Suprapubic skin (tissue), 4 donors: ENCODE results near the gene PKM. TPM values are rescaled to one million over a fixed set of nuclear protein-coding genes. Genes with fewer than 3 reads are reported as not detected.

ENCODE experiments used
- DNase-seq, 2 donors: peaks; one replicate each; pipeline ENCODE4 v3.0.0-alpha.2; 2019; ENCODE audit warnings: low spot score in 2 of 2
- H3K27ac ChIP-seq: fragments of 200-600 bp; sonication (generic); one replicate; pipeline ENCODE4 v1.5.1; 2019
- H3K27me3 ChIP-seq: fragments of 200-600 bp; sonication (generic); one replicate; pipeline ENCODE4 v1.5.1; 2019
- H3K36me3 ChIP-seq: fragments of 200-600 bp; sonication (generic); one replicate; pipeline ENCODE4 v1.5.1; 2019
- H3K4me1 ChIP-seq: fragments of 200-600 bp; sonication (generic); one replicate; pipeline ENCODE4 v1.5.1; 2019
- H3K4me3 ChIP-seq: fragments of 200-600 bp; sonication (generic); one replicate; pipeline ENCODE4 v1.5.1; 2019; ENCODE audit warnings: mild to moderate bottlenecking
- H3K9me3 ChIP-seq: fragments of 200-600 bp; sonication (generic); one replicate; pipeline ENCODE4 v1.5.1; 2019
- CTCF ChIP-seq, 2 donors: fragments of 200-600 bp in 1 of 2; fragments of 450-650 bp in 1 of 2; sonication (generic) in 1 of 2; IDR thresholded peaks; one replicate each; pipeline ENCODE4 v1.5.1; 2016 to 2019; ENCODE audit warnings: antibody characterized with exemption in 2 of 2, mild to moderate bottlenecking in 1 of 2, moderate library complexity in 1 of 2
- EP300 ChIP-seq: sonication (generic); formaldehyde crosslinking; IDR thresholded peaks from one replicate; pipeline ENCODE4 v1.6.1; 2017; ENCODE audit warnings: antibody characterized with exemption
- POLR2A ChIP-seq, 2 donors: fragments of 450-650 bp; IDR thresholded peaks; one replicate each; pipeline ENCODE4 v1.6.1; 2017; ENCODE audit warnings: antibody characterized with exemption in 2 of 2, mild to moderate bottlenecking in 2 of 2, moderate library complexity in 2 of 2
- POLR2AphosphoS5 ChIP-seq, 3 donors: sonication (generic); formaldehyde crosslinking; IDR thresholded peaks; one replicate each; pipeline ENCODE4 v1.6.1; 2017; ENCODE audit warnings: antibody characterized with exemption in 3 of 3
- WGBS: methylation state at CpG from one replicate; pipeline ENCODE4 v1.1.5; 2018; 5-methylcytosine and 5-hydroxymethylcytosine counted together
- total RNA-seq, 4 donors: library from RNA; depleted of rRNA; stranded (reverse); fragments of >200 nt; gene quantifications; one replicate each; pipeline ENCODE4 v1.1.0, GENCODE V29; 2016

Gene PKM
- total RNA-seq, 4 donors from 2014 or later: 294 to 522 (median 411) TPM

GRCh38 chr15:72217216-72217615 is 13.8 kb downstream of the PKM start:
- Histone ChIP-seq H3K27me3 (no peaks in the 10 kb centered on the region), H3K27ac (no peak overlapping the region), H3K9me3 (no peaks in the 10 kb centered on the region), H3K4me3 (no peak overlapping the region), H3K4me1 (peaks cover 24% of the 10 kb centered on the region), H3K36me3 (peaks cover 72% of the 10 kb centered on the region)
- WGBS: 80% methylated on average over 4 of the region's 4 CpGs
- TF ChIP-seq POLR2A (IDR thresholded peaks at IDR 0.05) (no peak), POLR2AphosphoS5 (IDR thresholded peaks at IDR 0.05) (no peak), CTCF (IDR thresholded peaks at IDR 0.05) (no peak), EP300 (no peak)
- no peak for DNase-seq

GRCh38 chr15:72216079-72216478 is 14.9 kb downstream of the PKM start:
- H3K36me3 ChIP-seq: peaks cover 83% of the 10 kb centered on the region
- TF ChIP-seq EP300: no peak
- H3K27ac ChIP-seq: no peak overlapping the region
- WGBS: 80% methylated on average over 1 of the region's 1 CpG
- peaks cover 15% of the 10 kb centered on the region for H3K4me1 ChIP-seq
- no peaks in the 10 kb centered on the region for H3K9me3 ChIP-seq
- H3K4me3 ChIP-seq: no peak overlapping the region
- no peaks in the 10 kb centered on the region for H3K27me3 ChIP-seq
- DNase-seq: no peak

GRCh38 chr15:72207558-72208085 is 23.4 kb downstream of the PKM start:
- peaks cover 99% of the 10 kb centered on the region for H3K36me3 ChIP-seq
- peaks cover 21% of the 10 kb centered on the region for H3K4me1 ChIP-seq
- H3K4me3 ChIP-seq: no peak overlapping the region
- no peaks in the 10 kb centered on the region for H3K27me3 ChIP-seq
- no peak overlapping the region for H3K27ac ChIP-seq
- no peak for TF ChIP-seq CTCF (IDR thresholded peaks at IDR 0.05)
- TF ChIP-seq POLR2A (IDR thresholded peaks at IDR 0.05): no peak
- no peak for TF ChIP-seq EP300
- no peak for TF ChIP-seq POLR2AphosphoS5 (IDR thresholded peaks at IDR 0.05)
- DNase-seq: no peak
- H3K9me3 ChIP-seq: no peaks in the 10 kb centered on the region

GRCh38 chr15:72206677-72207000 is 24.4 kb downstream of the PKM start:
- H3K27me3 ChIP-seq: no peaks in the 10 kb centered on the region
- 88% methylated on average over 2 of the region's 5 CpGs for WGBS
- H3K9me3 ChIP-seq: no peaks in the 10 kb centered on the region
- no peak overlapping the region for H3K27ac ChIP-seq
- DNase-seq: no peak
- no peak overlapping the region for H3K4me3 ChIP-seq
- H3K4me1 ChIP-seq: peaks cover 25% of the 10 kb centered on the region
- no peak for TF ChIP-seq POLR2A (IDR thresholded peaks at IDR 0.05)
- TF ChIP-seq EP300: no peak
- TF ChIP-seq POLR2AphosphoS5 (IDR thresholded peaks at IDR 0.05): no peak
- no peak for TF ChIP-seq CTCF (IDR thresholded peaks at IDR 0.05)
- peaks cover 99% of the 10 kb centered on the region for H3K36me3 ChIP-seq

- Histone ChIP-seq H3K27me3 (no peaks in the 10 kb centered on the region), H3K4me3 (no peak overlapping the region), H3K27ac (no peak overlapping the region), H3K36me3 (peaks cover 99% of the 10 kb centered on the region), H3K9me3 (no peaks in the 10 kb centered on the region), H3K4me1 (peaks cover 25% of the 10 kb centered on the region)
- no peak for DNase-seq
- no peak for TF ChIP-seq EP300
- TF ChIP-seq POLR2AphosphoS5 (IDR thresholded peaks at IDR 0.05): no peak
- no peak for TF ChIP-seq CTCF (IDR thresholded peaks at IDR 0.05)
- TF ChIP-seq POLR2A (IDR thresholded peaks at IDR 0.05): no peak
- 82% methylated on average over 10 of the region's 10 CpGs for WGBS
Observed at GRCh38 chr15:72205896-72206676, 24.9 kb downstream of the PKM start.
